K562 (cell line): Measurements from ENCODE around the gene ENO3. TPM values are rescaled to one million over a fixed set of nuclear protein-coding genes. Genes with fewer than 3 reads are reported as not detected.
A peak's percentile ranks its signal among the peaks of the same experiment; 100 is the strongest.

ENCODE experiments used
- ATAC-seq: fragments of 200-7000 bp; cut with Tn5 transposase; 3 replicates; pipeline ENCODE4 v1.9.1; 2020; ENCODE audit warnings: moderate library complexity
- BruUV-seq: library from RNA; stranded (reverse); fragments of 400-500 nt; replicated peaks from 2 replicates; lab custom pipeline; 2021; lab: Mats Ljungman, UMichigan
- CTCF ChIA-PET: fragments of 300-600 bp; formaldehyde crosslinking; extraction: SDS; loops from one replicate; lab custom pipeline; 2021; ENCODE audit warnings: low intra/inter-chr PET ratio; lab: Yijun Ruan, JAX
- POLR2A ChIA-PET: fragments of 300-600, 350-650 bp; sonication (Branson Sonifier 250); formaldehyde crosslinking; extraction: SDS; loops from one replicate; lab custom pipeline; 2021; ENCODE audit warnings: antibody characterized with exemption, inconsistent platforms; lab: Yijun Ruan, JAX
- DNase-seq, 4 experiments: peaks; one replicate each; pipeline versions ENCODE4 v3.0.0 to v3.0.0-alpha.2; 2011 to 2018; ENCODE audit warnings: low spot score in 3 of 4, mixed read lengths in 3 of 4; ENCODE audit errors: extremely low read depth in 1 of 4
- FAIRE-seq: peaks from 2 replicates; lab custom pipeline; 2011; peaks lifted over from hg19 to GRCh38; lab: Jason Lieb, UNC
- H2AFZ ChIP-seq: 2 replicates; pipeline ENCODE4 v1.6.0; 2011; ENCODE audit warnings: low read depth, low read length, control low read depth, inconsistent platforms
- H3K27ac ChIP-seq: fragments of 200-600 bp; 3 replicates; pipeline ENCODE4 v1.8.0; 2011; ENCODE audit warnings: low read depth, mild to moderate bottlenecking, control low read depth, inconsistent platforms, low read length, moderate library complexity, mixed read lengths; ENCODE audit errors: extremely low read depth
- H3K27me3 ChIP-seq, 2 experiments: fragments of 300-600 bp in 1 of 2; 2 replicates in 1 of 2; 3 replicates in 1 of 2; pipeline versions ENCODE4 v1.6.0 to v1.8.0; 2011; ENCODE audit warnings: inconsistent platforms in 2 of 2, low read length in 2 of 2, mild to moderate bottlenecking in 1 of 2, mixed read lengths in 1 of 2, moderate library complexity in 1 of 2; ENCODE audit not compliant: control insufficient read depth in 2 of 2, insufficient read depth in 2 of 2
- H3K36me3 ChIP-seq: fragments of 300-600 bp; 3 replicates; pipeline ENCODE4 v1.8.0; 2011; ENCODE audit warnings: mild to moderate bottlenecking, low read length, inconsistent platforms; ENCODE audit not compliant: control insufficient read depth, insufficient read depth
- H3K4me1 ChIP-seq, 2 experiments: fragments of 200-600 bp in 1 of 2; replicated peaks in 1 of 2; 2 replicates in 1 of 2; 3 replicates in 1 of 2; pipeline versions ENCODE4 v1.5.1 to v1.8.0; 2011; ENCODE audit warnings: inconsistent platforms in 2 of 2, low read length in 2 of 2, mild to moderate bottlenecking in 1 of 2, mixed read lengths in 1 of 2, moderate library complexity in 1 of 2; ENCODE audit not compliant: control insufficient read depth in 2 of 2, insufficient read depth in 2 of 2
- H3K4me2 ChIP-seq: 2 replicates; pipeline ENCODE4 v1.6.1; 2011; ENCODE audit warnings: low read length, control low read depth, inconsistent platforms, mixed read lengths; ENCODE audit not compliant: insufficient read depth
- H3K4me3 ChIP-seq: fragments of 200-600 bp; sonication (generic), shearing (Covaris generic); 2 replicates; pipeline ENCODE4 v1.5.1; 2016; ENCODE audit warnings: control low read depth, inconsistent platforms
- H3K79me2 ChIP-seq: fragments of 200-600 bp; 3 replicates; pipeline ENCODE4 v1.8.0; 2011; ENCODE audit warnings: low read length, inconsistent platforms; ENCODE audit not compliant: control insufficient read depth, insufficient read depth
- H3K9ac ChIP-seq, 2 experiments: 2 replicates each; pipeline versions ENCODE4 v1.6.0 to v1.6.1; 2011; ENCODE audit warnings: low read depth in 2 of 2, low read length in 2 of 2, control low read depth in 1 of 2, inconsistent platforms in 1 of 2, mild to moderate bottlenecking in 1 of 2, mixed read lengths in 1 of 2; ENCODE audit not compliant: insufficient read depth in 1 of 2
- H3K9me1 ChIP-seq: one replicate; pipeline ENCODE4 v1.6.0; 2011; ENCODE audit warnings: inconsistent platforms, mild to moderate bottlenecking, low read length, moderate library complexity; ENCODE audit not compliant: control insufficient read depth, insufficient read depth
- H3K9me3 ChIP-seq: replicated peaks from 2 replicates; pipeline ENCODE4 v1.5.1; 2011; ENCODE audit warnings: low read depth, low read length, inconsistent platforms; ENCODE audit not compliant: control insufficient read depth, insufficient read depth
- H4K20me1 ChIP-seq: replicated peaks from 2 replicates; pipeline ENCODE4 v1.6.1; 2011; ENCODE audit warnings: low read length, inconsistent platforms, mixed read lengths; ENCODE audit not compliant: control insufficient read depth, insufficient read depth
- POLR3A ChIP-seq: IDR thresholded peaks from 2 replicates; pipeline ENCODE4 v1.6.1; 2011; ENCODE audit warnings: borderline replicate concordance, mild to moderate bottlenecking, moderate library complexity; ENCODE audit not compliant: insufficient read length, insufficient read depth; ENCODE audit errors: extremely low read depth
- ZSCAN29 ChIP-seq: fragments of 450-650 bp; IDR thresholded peaks from 2 replicates; pipeline ENCODE4 v1.6.1; 2017
- WGBS: fragments of 100-300 bp; shearing (Covaris generic); methylation state at CpG from one replicate; pipeline ENCODE4 v1.1.6; 2016; ENCODE audit warnings: low coverage, mixed read lengths; ENCODE audit not compliant: insufficient coverage; ENCODE audit errors: missing lambda C conversion rate; 5-methylcytosine and 5-hydroxymethylcytosine counted together
- in situ Hi-C: fragments of 300-500 bp; cut with MboI; formaldehyde crosslinking; loops from 4 replicates; pipeline ENCODE4 v1.15.0; 2018; ENCODE audit warnings: inconsistent platforms, mixed read lengths
- intact Hi-C: fragments of 100-400 bp; cut with micrococcal nuclease; formaldehyde crosslinking; loops from 2 replicates; pipeline ENCODE4 v1.14.2; 2022
- polyA plus RNA-seq, 8 experiments: library from polyadenylated mRNA; depleted of rRNA in 4 of 8; stranded (reverse) in 5 of 8; unstranded in 3 of 8; fragments of >200 nt; fragmentation: Nextera tagmentation in 2 of 8; fragmentation: Illumina TruSeq in 1 of 8; extraction: Ambion mirVana in 2 of 8; extraction: Trizol in 1 of 8; gene quantifications; 2 replicates each; pipeline versions ENCODE4 v1.2.1 to v1.2.3, GENCODE V29; 2011 to 2014; ENCODE audit warnings: inconsistent platforms in 1 of 8, missing spikeins in 1 of 8
- total RNA-seq, 7 experiments: library from RNA; depleted of rRNA in 6 of 7; stranded (reverse); fragments of >200 nt in 6 of 7; fragmentation: Illumina TruSeq in 2 of 7; extraction: Trizol in 2 of 7; gene quantifications; 2 replicates each; pipeline versions ENCODE4 v1.2.1 to v1.2.3, GENCODE V29; 2011 to 2021; ENCODE audit warnings: low replicate concordance in 1 of 7
- TF ChIP-seq, protein P1 (sequence below), 2 experiments: fragments of 450-650 bp in 1 of 2; sonication (generic) in 1 of 2; formaldehyde crosslinking in 1 of 2; IDR thresholded peaks; 2 replicates each; pipeline versions ENCODE4 v1.7.1 to v1.9.0; 2016 to 2022; ENCODE audit warnings: inconsistent platforms in 1 of 2, mild to moderate bottlenecking in 1 of 2, missing genetic modification reagents in 1 of 2

ENO3 gene
- total and polyA plus RNA-seq, 9 of the 15 experiments (the other 6 are each of a cell fraction or from before 2014, with no cell fraction given): 5.7 to 17.2 (median 9.9) TPM

DNA sequence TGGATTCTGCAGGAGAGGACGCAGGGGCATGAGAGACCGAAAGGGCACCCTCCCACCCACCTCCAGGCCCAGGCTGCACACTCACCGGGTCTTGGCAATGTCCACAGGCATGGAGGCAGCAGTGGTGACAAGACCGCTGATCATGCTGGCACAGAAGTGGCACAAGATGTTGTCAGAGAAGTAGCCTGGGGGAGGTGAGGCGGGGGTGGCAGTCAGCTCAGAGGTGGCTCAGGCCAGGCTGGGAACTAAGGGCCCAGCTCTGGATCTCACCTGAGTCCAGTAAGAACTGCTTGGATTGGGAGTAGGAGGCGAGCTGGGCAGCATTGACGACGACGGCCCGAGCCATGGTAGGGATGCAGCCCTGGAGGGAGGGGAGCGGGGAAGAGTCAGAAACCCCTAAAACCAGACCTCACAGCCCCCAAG, 12.8 kb upstream of the ENO3 start:
- H3K27me3 ChIP-seq: no peaks in the 10 kb centered on the region
- no peak for TF ChIP-seq POLR3A
- no peak overlapping the region for H3K4me3 ChIP-seq
- no peaks in the 10 kb centered on the region for H4K20me1 ChIP-seq
- FAIRE-seq: no peak
- CTCF ChIA-PET: no interaction called here
- BruUV-seq: no TSS peak
- H2AFZ ChIP-seq: no peak overlapping the region
- H3K9ac ChIP-seq: peak overlapping the region; percentile 95 to 98; a peak in 3 of 4 replicates
- no peaks in the 10 kb centered on the region for H3K9me1 ChIP-seq
- no peak for DNase-seq
- no peaks in the 10 kb centered on the region for H3K9me3 ChIP-seq
- 94% methylated on average over 2 of the region's 11 CpGs for WGBS
- in situ Hi-C loops: no loop called here
- peaks cover 44% of the 10 kb centered on the region for H3K36me3 ChIP-seq
- H3K27ac ChIP-seq: no peak overlapping the region; the same call in 2 of the 3 replicates
- H3K79me2 ChIP-seq: peaks cover 46% of the 10 kb centered on the region
- no peak for ATAC-seq
- H3K4me1 ChIP-seq: peaks cover 13 to 34% of the 10 kb centered on the region in 2 experiments; a peak in 4 of 5 replicates
- intact Hi-C loops: no loop called here
- POLR2A ChIA-PET: no interaction called here
- peak overlapping the region; percentile 96 for H3K4me2 ChIP-seq

DNA sequence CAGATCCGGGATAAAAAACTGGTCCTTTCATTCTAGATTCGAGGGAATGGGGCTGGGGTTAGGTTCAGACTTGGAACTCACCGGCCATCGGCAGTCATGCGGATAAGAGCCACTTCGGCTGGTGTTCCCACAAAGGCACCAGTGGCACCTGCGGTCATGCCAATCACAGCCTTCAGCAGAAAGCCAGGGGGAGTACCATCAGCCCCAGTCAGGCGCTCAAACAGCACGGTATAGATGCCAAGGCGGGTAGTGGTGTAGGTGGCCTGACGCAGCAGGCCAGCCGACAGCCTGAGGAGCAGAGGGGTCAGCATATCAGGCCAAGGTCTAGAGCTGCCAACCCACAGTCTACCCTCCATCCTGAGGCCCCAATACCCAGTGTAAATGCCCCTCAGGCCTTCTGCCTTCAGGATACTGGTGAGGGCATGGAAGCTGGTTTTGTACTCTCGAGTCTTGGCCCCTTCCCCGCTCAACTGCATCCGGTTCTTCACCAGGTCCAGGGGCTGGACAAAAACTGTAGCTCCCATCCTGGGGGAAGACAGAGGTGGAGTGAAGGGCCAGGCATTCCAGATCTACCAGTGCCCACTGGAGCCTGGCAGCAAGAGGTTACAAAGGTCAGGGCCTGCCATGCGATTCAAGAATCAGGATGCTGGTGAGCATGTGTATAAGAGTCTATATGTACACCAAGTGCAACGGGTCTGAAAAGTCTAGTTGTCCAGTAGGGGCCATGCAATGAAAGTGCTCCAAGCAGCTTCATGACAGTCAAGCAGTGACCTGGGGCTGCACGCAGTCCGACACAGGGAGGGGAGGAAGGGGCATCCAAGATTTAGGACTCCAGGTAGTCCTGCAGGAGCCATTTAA, 12.0 kb upstream of the ENO3 start:
- BruUV-seq: TSS peak; percentile 21
- Histone ChIP-seq H3K4me2 (peak overlapping the region; percentile 96), H3K36me3 (peaks cover 52% of the 10 kb centered on the region), H3K27me3 (no peaks in the 10 kb centered on the region), H3K9me3 (no peaks in the 10 kb centered on the region), H3K4me1 (peaks cover 13 to 32% of the 10 kb centered on the region in 2 experiments; a peak in 4 of 5 replicates), H3K9ac (peak overlapping the region; percentile 95 to 98), H3K27ac (peak overlapping the region; percentile 90), H3K79me2 (peaks cover 53% of the 10 kb centered on the region), H4K20me1 (no peaks in the 10 kb centered on the region), H2AFZ (peak overlapping the region; percentile 64), H3K9me1 (no peaks in the 10 kb centered on the region), H3K4me3 (peak overlapping the region; percentile 96)
- ATAC-seq (peak; percentile 1; the same call in 2 of the 3 replicates), FAIRE-seq (no peak), DNase-seq (peak in 2 of 4 experiments; percentile 7 to 25)
- ChIA-PET CTCF (no interaction called here), POLR2A (interaction anchor here (0.6 to 1.6 kb wide), 5 partner anchors 11 to 63 kb away, joined by 3 to 20 read pairs (median 3); partner anchors contain the start of genes ENO3 and PFN1)
- intact Hi-C loops: no loop called here
- in situ Hi-C loops: no loop called here
- WGBS: 49% methylated on average over 16 of the region's 19 CpGs
- TF ChIP-seq ZSCAN29: 0 out of 2 replicates have a peak, but pooled peaks have one; percentile 12
- TF ChIP-seq, protein P1, sequence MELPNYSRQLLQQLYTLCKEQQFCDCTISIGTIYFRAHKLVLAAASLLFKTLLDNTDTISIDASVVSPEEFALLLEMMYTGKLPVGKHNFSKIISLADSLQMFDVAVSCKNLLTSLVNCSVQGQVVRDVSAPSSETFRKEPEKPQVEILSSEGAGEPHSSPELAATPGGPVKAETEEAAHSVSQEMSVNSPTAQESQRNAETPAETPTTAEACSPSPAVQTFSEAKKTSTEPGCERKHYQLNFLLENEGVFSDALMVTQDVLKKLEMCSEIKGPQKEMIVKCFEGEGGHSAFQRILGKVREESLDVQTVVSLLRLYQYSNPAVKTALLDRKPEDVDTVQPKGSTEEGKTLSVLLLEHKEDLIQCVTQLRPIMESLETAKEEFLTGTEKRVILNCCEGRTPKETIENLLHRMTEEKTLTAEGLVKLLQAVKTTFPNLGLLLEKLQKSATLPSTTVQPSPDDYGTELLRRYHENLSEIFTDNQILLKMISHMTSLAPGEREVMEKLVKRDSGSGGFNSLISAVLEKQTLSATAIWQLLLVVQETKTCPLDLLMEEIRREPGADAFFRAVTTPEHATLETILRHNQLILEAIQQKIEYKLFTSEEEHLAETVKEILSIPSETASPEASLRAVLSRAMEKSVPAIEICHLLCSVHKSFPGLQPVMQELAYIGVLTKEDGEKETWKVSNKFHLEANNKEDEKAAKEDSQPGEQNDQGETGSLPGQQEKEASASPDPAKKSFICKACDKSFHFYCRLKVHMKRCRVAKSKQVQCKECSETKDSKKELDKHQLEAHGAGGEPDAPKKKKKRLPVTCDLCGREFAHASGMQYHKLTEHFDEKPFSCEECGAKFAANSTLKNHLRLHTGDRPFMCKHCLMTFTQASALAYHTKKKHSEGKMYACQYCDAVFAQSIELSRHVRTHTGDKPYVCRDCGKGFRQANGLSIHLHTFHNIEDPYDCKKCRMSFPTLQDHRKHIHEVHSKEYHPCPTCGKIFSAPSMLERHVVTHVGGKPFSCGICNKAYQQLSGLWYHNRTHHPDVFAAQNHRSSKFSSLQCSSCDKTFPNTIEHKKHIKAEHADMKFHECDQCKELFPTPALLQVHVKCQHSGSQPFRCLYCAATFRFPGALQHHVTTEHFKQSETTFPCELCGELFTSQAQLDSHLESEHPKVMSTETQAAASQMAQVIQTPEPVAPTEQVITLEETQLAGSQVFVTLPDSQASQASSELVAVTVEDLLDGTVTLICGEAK (IDR thresholded peaks at IDR 0.05): 0 out of 2 replicates have a peak, but pooled peaks have one; percentile 28
- TF ChIP-seq, protein P1 (CRISPR knock-in tag; IDR thresholded peaks at IDR 0.05): no peak
